Mammary epithelial cell (primary cell): Measurements from ENCODE around the gene C20orf141.
"Not testable (repeated sequence)": the region's sequence is repeated elsewhere in the genome, so short reads cannot be mapped to it uniquely, and the experiment has no call there.

Source experiments
- CTCF ChIP-seq, 2 donors: IDR thresholded peaks in 1 of 2; conservative IDR thresholded peaks in 1 of 2; 2 replicates each; pipeline ENCODE4 v1.5.1; 2011 to 2012; ENCODE audit warnings: inconsistent platforms in 2 of 2, low read length in 2 of 2, mild to moderate bottlenecking in 2 of 2, control low read depth in 1 of 2, low read depth in 1 of 2; ENCODE audit not compliant: insufficient read depth in 1 of 2; ENCODE audit errors: extremely low read depth in 1 of 2
- EZH2 ChIP-seq: IDR thresholded peaks from 2 replicates; pipeline ENCODE4 v1.6.1; 2012; ENCODE audit warnings: low read length, inconsistent platforms, borderline replicate concordance

GRCh38 chr20:2831206-2831605 is 16.4 kb downstream of the C20orf141 start:
- not testable (repeated sequence) for TF ChIP-seq EZH2; CTCF (conservative IDR thresholded peaks at IDR 0.05 in 1 of 2, IDR thresholded peaks at IDR 0.05 in 1 of 2; ENCODE audit: extremely low read depth in 1 of 2, insufficient read depth in 1 of 2, low read depth in 1 of 2, low read length in 2 of 2)
